HG02870 (cell line): ENCODE measurements around the gene GALNT6.
"Not testable (repeated sequence)": the region's sequence is repeated elsewhere in the genome, so short reads cannot be mapped to it uniquely, and the experiment has no call there.

Source experiments
- ATAC-seq: cut with Tn5 transposase; IDR thresholded peaks from one replicate; pipeline ENCODE4 v1.9.1; 2021; ENCODE audit warnings: mild to moderate bottlenecking, moderate library complexity; ENCODE audit not compliant: unreplicated experiment

The GALNT6 gene

DNA sequence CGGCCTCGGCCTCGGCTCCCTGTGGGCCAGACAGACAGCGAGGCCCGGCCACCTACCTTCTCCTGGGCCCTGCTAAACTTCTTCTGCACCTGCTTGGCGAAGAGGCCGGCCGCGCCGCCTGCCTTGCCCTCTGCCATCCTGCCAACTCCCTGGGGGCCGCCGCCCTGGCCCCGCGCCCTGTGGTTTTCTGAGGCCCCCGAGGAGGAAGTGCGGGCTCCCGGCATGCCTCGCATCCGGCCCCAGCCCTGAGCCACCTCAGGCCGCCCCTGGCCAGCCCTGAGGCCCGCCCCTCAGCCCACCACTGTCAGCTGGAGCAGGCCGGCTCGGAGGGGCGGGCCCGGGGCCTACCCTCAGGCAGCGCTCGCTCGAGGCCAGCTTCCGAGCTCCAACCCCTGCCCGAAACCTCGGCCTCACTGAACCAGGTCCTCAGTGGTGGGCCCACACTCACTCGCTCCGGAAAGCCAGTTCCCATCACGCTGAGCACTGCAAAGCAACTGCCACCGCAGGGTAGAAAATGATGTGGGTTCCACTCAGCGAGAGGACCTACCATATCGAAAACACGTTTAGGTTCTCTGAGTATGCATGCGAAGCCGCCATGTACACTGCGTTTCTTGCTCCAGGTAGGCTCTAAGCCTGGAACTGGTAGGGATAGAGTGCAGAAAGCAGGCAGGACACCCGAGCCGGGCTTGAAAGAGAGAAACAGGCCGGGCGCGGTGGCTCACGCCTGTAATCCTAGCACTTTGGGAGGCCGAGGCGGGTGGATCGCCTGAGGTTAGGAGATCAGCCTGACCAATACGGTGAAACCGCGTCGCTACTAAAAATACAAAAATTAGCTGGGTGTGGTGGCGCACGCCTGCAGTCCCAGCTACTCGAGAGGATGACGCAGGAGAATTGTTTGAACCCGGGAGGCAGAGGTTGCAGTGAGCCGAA is 67.0 kb downstream of the GALNT6 start, which contains the start of gene BIN2:
TSS of gene BIN2 (minus strand) at position 209 of the 930 bp plus-strand sequence. CDS start at position 137, 72 bp downstream.
- ATAC-seq: no peak

DNA sequence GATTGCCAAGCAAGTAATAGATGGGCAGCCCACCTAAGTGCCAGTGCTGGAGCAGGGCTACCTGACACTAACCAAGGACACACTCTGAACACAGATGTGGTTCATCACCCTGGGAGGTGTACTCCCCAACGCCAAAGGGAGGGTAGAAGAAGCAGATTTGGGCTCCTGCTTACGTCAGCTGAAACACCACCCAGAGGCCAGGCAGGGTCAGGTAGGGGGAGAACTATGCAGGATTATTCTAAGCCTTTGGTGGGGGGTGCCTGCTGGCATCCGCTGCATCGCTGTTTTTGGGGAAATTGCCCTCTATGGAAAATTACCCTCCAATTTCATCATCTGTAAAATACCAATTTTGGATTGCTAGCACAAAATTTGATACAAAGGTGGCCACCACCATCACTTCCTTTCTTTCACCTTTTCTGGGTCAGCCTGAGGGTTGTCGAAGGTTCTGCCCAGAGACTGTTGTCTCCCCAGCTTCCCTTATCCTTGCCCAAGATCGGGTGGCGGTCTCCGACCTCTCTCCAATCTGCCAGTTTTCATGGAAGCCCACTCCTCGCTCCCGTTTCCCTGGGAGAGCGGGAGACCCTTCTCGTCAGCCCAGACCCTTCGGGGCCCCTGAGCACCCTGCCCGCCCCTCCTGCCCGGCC is 67.8 kb downstream of the GALNT6 start:
- no peak for ATAC-seq

DNA sequence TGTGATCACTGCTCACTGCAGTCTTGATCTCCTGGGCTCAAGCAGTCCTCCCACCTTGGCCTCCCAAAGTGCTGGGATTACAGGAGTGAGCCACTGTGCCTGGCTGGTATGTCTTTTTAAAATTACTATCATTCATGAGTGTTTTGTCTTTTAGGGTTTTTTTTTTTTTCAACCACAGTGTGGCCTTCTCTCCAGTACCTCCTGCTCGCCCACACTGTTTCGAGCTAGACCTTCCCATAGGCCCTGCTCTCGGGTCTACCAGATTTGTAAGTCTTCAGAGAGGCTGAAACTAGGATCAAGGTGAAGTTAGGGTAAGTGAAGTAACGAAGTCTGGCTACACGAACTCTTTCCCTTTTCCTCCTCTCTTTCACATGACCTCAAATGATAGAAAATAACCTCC is 68.8 kb downstream of the GALNT6 start:
- no peak for ATAC-seq

DNA sequence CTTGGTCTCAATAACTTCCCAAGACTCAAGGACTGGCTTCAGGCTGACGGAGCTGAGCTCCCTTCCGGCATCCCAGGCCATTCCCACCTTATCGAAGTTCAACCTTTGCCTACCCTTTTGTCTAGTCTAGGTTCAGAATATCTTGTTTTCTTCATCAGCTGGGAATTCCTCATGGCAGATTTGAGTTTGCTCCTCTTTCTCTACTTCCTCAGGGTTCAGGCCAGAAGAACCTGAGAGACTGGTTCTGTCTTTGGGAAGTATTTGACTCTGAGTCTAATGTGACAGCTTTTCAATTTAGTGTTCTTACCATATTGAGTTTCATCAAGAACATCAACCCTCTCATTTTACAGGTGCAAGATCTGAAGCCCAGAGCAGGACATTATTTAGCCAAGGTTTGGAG is 69.3 kb downstream of the GALNT6 start:
- ATAC-seq: no peak

DNA sequence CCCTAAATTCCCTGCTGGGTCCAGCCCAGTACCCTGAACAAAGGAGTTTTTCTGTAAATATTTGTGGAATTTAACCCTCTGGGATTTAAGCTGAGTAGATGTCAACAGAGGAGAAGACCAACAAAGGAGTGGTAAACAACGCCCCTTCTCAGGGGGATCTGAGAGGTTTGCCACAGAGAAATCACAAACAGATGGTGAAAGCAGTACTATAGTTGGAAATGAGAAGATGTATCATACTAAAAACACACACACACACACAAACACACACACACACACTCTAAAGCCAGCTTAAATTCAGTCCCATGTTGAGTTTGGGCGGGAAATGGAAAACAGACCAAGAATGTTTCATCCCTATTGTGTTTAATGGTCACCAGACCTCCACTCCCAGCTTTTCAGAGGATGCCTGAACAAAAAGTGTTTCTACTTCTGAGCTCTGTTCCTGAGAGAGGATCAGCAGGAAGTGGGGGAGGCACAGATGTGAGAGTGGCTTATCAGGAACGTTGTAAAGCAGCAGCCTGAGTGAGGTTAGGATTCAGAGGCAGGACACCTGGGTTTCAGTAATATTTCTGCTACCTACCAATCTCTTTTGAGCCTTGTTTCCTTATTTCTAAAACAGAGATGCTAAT is 70.4 kb downstream of the GALNT6 start:
- ATAC-seq: no peak

DNA sequence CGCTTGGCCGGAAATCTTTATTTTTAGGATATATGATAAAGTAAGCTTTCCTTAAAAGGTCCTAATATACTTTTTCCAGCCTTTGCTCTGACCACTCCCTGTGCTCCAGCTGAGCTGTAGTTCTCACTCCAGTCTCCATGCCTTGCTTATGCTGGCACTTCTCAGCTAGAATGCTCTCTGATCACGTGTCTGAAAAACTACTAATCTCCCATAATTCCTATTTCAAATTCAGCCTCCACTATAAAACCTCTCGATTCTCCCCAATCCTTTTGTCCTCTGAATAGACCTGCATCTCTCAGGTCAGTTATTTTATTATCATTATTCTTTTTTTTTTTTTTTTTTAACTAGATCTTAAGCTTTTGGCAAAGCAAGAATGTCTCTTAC is 70.9 kb downstream of the GALNT6 start:
- no peak for ATAC-seq

DNA sequence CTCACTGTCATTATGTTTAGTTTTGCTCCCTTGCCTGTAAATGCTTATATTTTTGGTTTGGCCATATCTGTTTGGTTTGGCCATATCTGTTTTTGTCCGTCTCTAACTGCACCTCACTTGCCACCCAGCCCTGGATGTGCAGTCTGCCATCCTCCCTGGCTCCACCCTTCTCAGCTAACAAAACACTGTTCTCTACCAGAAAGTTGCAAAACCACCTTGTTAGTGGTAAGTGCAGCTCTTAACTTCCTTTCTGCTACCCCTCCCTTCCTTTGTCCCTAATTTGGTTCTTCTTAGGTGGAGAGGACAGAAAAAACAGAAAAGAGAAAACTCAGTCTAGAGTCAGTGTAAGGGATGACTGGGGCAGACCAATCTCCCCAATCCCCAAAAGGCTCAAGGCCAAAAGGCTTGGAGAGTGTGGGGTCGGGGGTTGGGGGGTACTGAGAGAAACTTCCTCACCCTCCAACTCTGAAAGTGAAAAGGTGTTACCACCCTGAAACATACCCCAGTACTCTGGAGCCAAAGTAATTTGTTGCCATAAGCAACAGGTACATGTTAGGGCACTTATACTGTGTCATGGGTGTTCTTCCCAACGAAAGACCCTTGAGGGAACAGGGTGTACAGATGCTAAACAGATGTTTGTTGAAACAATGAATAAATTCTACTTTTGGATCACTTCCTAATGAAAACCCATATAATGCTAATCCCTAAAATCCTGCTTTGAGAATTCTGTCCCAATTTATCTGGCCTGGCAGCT is 72.2 kb downstream of the GALNT6 start:
- ATAC-seq: no peak

DNA sequence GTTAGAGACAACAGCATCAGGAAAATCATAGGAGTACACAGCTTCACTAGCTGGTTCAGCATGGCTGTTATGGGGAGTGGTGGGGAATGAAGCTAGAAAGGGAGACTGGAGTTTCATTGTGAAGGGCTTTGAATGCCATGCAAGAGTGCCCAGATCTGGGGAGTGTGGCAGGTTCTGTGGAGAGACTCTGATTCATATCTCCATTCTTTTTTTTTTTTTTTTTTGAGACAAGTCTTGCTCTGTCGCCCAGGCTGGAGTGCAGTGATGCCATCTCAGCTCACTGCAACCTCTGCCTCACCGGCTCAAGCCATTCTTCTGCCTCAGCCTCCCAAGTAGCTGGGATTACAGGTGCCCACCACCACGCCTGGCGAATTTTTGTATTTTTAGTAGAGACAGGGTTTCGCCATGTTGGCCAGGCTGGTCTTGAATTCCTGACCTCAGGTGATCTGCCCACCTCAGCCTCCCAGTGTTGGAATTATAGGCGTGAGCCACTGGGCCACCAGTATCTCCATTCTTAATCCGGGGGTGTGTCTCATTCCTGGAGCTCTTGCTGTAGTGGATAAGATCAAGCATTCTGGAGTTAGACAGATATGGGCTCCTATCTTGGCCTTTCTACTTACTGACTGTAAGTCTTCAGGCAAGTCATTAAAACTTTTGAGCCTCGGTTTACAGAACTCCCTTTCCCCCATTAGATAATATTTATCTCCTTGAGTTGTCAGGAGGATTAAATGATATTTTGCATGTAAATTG is 73.0 kb downstream of the GALNT6 start:
- not testable (repeated sequence) for ATAC-seq

DNA sequence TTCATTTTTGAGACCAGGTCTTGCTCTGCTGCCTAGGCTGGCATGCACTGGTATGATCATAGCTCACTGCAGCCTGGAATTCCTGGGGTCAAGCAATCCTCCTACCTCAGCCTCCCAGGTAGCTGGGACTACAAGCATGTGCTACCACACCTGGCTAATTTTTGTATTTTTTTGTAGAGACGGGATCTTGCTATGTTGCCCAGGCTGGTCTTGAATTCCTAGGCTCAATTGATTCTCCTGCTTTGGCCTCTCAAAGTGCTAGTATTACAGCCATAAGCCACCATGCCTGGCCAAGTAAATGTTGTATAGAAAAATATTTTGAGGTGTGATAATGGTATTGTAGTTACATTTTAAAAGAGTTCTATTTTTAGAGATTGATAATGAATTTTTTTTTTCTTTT is 79.8 kb downstream of the GALNT6 start:
- no peak for ATAC-seq

DNA sequence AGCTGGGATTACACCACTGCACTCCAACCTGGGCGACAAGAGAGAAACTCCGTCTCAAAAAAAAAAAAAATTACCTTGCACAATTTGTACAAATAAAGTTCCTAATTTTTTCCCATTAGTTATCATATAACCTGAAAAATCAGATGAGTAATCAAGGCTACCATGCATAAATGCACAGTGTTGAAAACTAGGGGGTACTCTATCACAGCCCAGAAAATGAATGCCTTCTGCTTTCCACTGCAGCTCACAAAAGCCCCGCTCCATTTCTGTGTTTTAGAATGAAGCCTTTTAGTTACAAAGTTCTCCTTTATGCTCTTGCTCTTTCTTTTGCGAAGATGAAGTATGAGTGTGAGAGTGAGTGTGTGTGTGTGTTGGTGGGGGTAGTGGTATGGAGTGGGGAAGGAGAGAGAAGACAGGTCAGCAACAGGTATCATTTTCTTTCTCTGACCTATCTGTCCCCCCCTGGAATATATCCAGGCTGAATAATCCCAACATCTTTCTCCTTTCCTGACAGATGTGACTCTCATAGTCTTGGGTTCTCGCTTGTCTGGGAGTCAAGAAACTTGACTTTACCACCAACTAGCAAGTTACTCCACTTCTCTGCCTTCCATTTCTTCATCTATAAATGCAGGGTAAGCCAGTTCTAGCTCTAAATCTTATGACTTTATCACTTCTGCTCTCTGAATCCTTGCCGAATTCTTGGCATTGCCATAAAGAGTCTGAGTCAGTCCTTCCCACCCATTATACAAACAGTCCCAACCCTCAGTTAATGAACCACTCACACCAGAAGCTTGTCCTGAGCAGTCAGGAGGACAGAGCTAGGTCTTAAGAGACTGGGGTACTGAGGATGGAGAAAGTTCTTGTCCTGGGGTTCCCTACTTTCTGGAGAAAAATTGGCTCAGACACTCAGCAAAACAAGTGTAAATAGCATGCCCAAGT is 83.3 kb downstream of the GALNT6 start:
- no peak for ATAC-seq

DNA sequence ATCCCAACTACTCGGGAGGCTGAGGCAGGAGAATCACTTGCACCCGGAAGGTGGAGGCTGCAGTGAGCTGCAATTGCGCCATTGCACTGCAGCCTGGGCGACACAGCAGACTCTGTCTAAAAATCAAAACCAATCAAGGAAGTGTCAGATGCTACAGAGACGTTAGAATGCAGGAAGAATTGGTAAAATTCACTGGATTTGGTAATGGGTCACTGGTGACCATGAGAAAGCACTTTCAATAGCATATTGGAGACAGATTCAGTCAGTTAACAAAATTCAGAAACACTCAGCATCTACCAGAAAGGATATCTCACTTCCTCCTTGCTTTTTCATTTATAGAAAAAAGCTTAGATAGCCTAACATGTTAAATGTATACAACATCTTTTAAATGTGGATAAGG is 84.7 kb downstream of the GALNT6 start:
- no peak for ATAC-seq
